ENCODE results near the gene WNT10A. TPM values are rescaled to one million over a fixed set of nuclear protein-coding genes. Genes with fewer than 3 reads are reported as not detected.

WNT10A gene
- polyA plus RNA-seq, 1 of the 3 experiments (the other 2 are of a cell fraction) = 0.02 TPM

DNA sequence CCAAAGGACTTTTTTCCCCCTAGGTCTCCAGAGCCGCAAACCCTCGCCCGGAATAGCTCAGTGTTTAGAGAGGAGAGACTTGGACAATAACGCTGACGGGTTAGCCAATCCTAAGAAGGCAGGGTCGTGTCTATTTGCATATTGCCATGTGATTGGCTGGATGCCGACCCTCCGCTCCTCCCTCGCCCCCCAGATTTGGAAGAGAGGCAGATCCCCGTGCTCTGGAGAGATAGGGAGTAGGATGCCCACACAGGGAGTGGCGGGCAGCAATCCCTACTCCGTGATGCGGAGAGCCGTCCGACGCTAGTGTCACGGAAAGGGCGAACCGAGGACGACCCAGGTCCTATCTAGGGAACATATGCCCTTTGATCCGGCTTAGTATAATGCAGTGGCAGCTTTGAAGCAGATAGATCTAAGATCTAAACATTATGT, 19.7 kb upstream of the WNT10A start:
- ChIA-PET POLR2A (interaction anchor here (0.7 to 2.4 kb wide), 6 partner anchors 13 to 253 kb away, joined by 3 to 8 read pairs (median 4); partner anchors contain the start of gene PLCD4), CTCF (interaction anchor here (0.9 to 16.1 kb wide), 5 partner anchors 16 to 141 kb away, joined by 4 to 249 read pairs (median 5); partner anchors contain the start of gene WNT10A)
- no peaks in the 10 kb centered on the region for H3F3A ChIP-seq (replicated peaks; ENCODE audit: insufficient read depth)
- no peak overlapping the region for H3K9ac ChIP-seq
- WGBS (ENCODE audit: low lambda C conversion rate) = 30% methylated on average over 17 of the region's 21 CpGs
- peaks cover 7 to 71% of the 10 kb centered on the region in 2 experiments; a peak in 2 of 4 replicates for H3K4me1 ChIP-seq (ENCODE audit: control insufficient read depth in 1 of 2, insufficient read depth in 2 of 2, low read depth in 1 of 2, low read length in 1 of 2)
- no peaks in the 10 kb centered on the region for H3K79me2 ChIP-seq (ENCODE audit: insufficient read depth)
- no peaks in the 10 kb centered on the region for H3K36me3 ChIP-seq (replicated peaks in 1 of 2; ENCODE audit: control insufficient read depth in 1 of 2, insufficient read depth in 2 of 2, low read length in 1 of 2)
- H3K9me3 ChIP-seq = no peaks in the 10 kb centered on the region
- peak; percentile 92 for DNase-seq
- H3K4me2 ChIP-seq = peak overlapping the region; percentile 74; the same call in 1 of the 2 replicates
- no peak overlapping the region for H2AFZ ChIP-seq (ENCODE audit: low read depth)
- H3K27me3 ChIP-seq (ENCODE audit: insufficient read depth) = peaks cover 46% of the 10 kb centered on the region
- H4K20me1 ChIP-seq (ENCODE audit: insufficient read depth) = no peaks in the 10 kb centered on the region
- H3K4me3 ChIP-seq (ENCODE audit: low read depth in 2 of 2, low read length in 1 of 2) = peak overlapping the region in 1 of 2 experiments; percentile 49; a peak in 2 of 4 replicates
- peak overlapping the region in 1 of 2 experiments; percentile 16; a peak in 1 of 4 replicates for H3K27ac ChIP-seq (ENCODE audit: low read depth in 2 of 2, low read length in 1 of 2)
- no peaks in the 10 kb centered on the region for H3K9me2 ChIP-seq
- TF ChIP-seq EP300 (IDR thresholded peaks at IDR 0.05; ENCODE audit: borderline replicate concordance in 1 of 2, low read depth in 1 of 2, low read length in 1 of 2) = no peak
- TF ChIP-seq CHD2 (IDR thresholded peaks at IDR 0.05; ENCODE audit: low read length, partially characterized antibody) = peak; percentile 10
- TF ChIP-seq GATA2 (CRISPR knock-in tag; IDR thresholded peaks at IDR 0.05) = peak; percentile 33; the same call in 1 of the 2 replicates

DNA sequence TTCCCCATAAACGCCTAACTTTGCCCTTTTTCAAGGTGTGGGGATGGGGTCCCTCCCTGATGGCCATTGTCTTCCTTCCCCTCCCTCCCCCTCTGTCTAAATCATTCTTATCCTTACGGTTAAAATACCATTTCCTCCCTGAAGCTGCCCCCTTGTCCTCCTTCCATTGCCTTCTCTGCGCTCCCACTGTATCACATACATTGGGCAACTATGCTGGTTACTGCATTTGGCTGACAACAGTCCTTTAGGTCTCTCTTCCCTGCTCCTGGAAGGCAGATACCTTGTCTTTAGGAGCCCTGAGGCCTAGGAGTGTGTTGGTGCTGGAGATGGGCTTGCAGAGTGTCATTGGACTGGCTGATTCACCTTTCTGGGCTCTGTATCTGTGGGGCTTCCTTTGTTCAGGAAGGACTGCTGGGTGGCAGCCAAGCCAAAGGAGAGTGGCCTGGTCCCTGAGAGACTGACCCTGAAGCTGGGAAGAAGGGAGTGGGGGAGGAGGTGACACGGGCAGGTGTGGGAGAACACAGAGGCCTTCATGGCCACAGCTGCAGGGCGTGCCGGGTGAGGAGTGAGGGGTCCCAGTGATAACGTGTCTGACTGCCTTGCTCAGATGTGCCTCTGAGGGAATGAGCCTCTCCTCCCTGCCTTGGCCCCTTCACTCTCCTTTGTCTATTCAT, 18.9 kb upstream of the WNT10A start:
- CTCF ChIA-PET = interaction anchor here (1.0 to 16.1 kb wide), 7 partner anchors 8 to 118 kb away, joined by 3 to 249 read pairs (median 5); partner anchors contain the start of gene WNT10A

More for the DNA sequence above, 18.9 kb upstream of the WNT10A start:
- H4K20me1 ChIP-seq (ENCODE audit: insufficient read depth) = no peaks in the 10 kb centered on the region
- POLR2A ChIA-PET = interaction anchor here (2.4 kb wide), 1 partner anchor 25 kb away, joined by 8 read pairs; no protein-coding TSS in a partner anchor
- H3K9ac ChIP-seq = no peak overlapping the region
- no peak for DNase-seq
- H3K79me2 ChIP-seq (ENCODE audit: insufficient read depth) = no peaks in the 10 kb centered on the region
- WGBS (ENCODE audit: low lambda C conversion rate) = 84% methylated on average over 7 of the region's 7 CpGs
- no peaks in the 10 kb centered on the region for H3K36me3 ChIP-seq (replicated peaks in 1 of 2; ENCODE audit: control insufficient read depth in 1 of 2, insufficient read depth in 2 of 2, low read length in 1 of 2)
- H3F3A ChIP-seq (replicated peaks; ENCODE audit: insufficient read depth) = no peaks in the 10 kb centered on the region
- peaks cover 7 to 63% of the 10 kb centered on the region in 2 experiments; a peak in 1 of 4 replicates for H3K4me1 ChIP-seq (ENCODE audit: control insufficient read depth in 1 of 2, insufficient read depth in 2 of 2, low read depth in 1 of 2, low read length in 1 of 2)
- H3K27me3 ChIP-seq (ENCODE audit: insufficient read depth) = peaks cover 46% of the 10 kb centered on the region
- no peak overlapping the region for H3K4me2 ChIP-seq
- H2AFZ ChIP-seq (ENCODE audit: low read depth) = no peak overlapping the region
- peak overlapping the region in 1 of 2 experiments; percentile 3; a peak in 1 of 4 replicates for H3K27ac ChIP-seq (ENCODE audit: low read depth in 2 of 2, low read length in 1 of 2)
- no peak overlapping the region for H3K4me3 ChIP-seq (ENCODE audit: low read depth in 2 of 2, low read length in 1 of 2)
- H3K9me2 ChIP-seq = no peaks in the 10 kb centered on the region
- no peaks in the 10 kb centered on the region for H3K9me3 ChIP-seq
- TF ChIP-seq FOXJ3 (CRISPR knock-in tag; IDR thresholded peaks at IDR 0.05) = no peak
- no peak for TF ChIP-seq RXRA (IDR thresholded peaks at IDR 0.05; ENCODE audit: borderline replicate concordance, low read depth)
- TF ChIP-seq CHD2 (IDR thresholded peaks at IDR 0.05; ENCODE audit: low read length, partially characterized antibody) = no peak
- no peak for TF ChIP-seq TAF1 (IDR thresholded peaks at IDR 0.05; ENCODE audit: borderline replicate concordance, low read depth, low read length)
- TF ChIP-seq, protein P1, sequence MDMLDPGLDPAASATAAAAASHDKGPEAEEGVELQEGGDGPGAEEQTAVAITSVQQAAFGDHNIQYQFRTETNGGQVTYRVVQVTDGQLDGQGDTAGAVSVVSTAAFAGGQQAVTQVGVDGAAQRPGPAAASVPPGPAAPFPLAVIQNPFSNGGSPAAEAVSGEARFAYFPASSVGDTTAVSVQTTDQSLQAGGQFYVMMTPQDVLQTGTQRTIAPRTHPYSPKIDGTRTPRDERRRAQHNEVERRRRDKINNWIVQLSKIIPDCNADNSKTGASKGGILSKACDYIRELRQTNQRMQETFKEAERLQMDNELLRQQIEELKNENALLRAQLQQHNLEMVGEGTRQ (IDR thresholded peaks at IDR 0.05; ENCODE audit: borderline replicate concordance, low read depth, low read length) = no peak
- TF ChIP-seq, protein P2, sequence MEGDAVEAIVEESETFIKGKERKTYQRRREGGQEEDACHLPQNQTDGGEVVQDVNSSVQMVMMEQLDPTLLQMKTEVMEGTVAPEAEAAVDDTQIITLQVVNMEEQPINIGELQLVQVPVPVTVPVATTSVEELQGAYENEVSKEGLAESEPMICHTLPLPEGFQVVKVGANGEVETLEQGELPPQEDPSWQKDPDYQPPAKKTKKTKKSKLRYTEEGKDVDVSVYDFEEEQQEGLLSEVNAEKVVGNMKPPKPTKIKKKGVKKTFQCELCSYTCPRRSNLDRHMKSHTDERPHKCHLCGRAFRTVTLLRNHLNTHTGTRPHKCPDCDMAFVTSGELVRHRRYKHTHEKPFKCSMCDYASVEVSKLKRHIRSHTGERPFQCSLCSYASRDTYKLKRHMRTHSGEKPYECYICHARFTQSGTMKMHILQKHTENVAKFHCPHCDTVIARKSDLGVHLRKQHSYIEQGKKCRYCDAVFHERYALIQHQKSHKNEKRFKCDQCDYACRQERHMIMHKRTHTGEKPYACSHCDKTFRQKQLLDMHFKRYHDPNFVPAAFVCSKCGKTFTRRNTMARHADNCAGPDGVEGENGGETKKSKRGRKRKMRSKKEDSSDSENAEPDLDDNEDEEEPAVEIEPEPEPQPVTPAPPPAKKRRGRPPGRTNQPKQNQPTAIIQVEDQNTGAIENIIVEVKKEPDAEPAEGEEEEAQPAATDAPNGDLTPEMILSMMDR (IDR thresholded peaks at IDR 0.05) = no peak
- TF ChIP-seq SMC3 (IDR thresholded peaks at IDR 0.05; ENCODE audit: low read depth, low read length) = no peak
- no peak for TF ChIP-seq FOSL2 (IDR thresholded peaks at IDR 0.05; ENCODE audit: borderline replicate concordance, low read depth)
- TF ChIP-seq JUND (IDR thresholded peaks at IDR 0.05) = no peak
- TF ChIP-seq, protein P3, sequence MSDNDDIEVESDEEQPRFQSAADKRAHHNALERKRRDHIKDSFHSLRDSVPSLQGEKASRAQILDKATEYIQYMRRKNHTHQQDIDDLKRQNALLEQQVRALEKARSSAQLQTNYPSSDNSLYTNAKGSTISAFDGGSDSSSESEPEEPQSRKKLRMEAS (IDR thresholded peaks at IDR 0.05; ENCODE audit: low read depth) = no peak
- no peak for TF ChIP-seq GABPA (IDR thresholded peaks at IDR 0.05; ENCODE audit: low read depth)
- no peak for TF ChIP-seq ELF1 (IDR thresholded peaks at IDR 0.05)

All from SK-N-SH (cell line).